ENCODE measurements around the gene PET100. TPM values are rescaled to one million over a fixed set of nuclear protein-coding genes. Genes with fewer than 3 reads are reported as not detected.

Gene PET100
- total and polyA plus RNA-seq, 11 donors = 22.3 to 405 (median 136) TPM

- WGBS, 4 donors = 95 to 96% (median 96%) methylated on average over 39 to 57 of the region's 57 CpGs
- no peaks in the 10 kb centered on the region for H3K27me3 ChIP-seq
- peaks cover 0 to 14% (median 0%) of the 10 kb centered on the region in 12 donors for H3K4me1 ChIP-seq
- H3K4me3 ChIP-seq = no peak overlapping the region
- H3K27ac ChIP-seq = no peak overlapping the region
- peaks cover 0 to 78% (median 57%) of the 10 kb centered on the region in 9 donors for H3K36me3 ChIP-seq
- no peak for ATAC-seq
- intact Hi-C loops (cut with DNase I) = no loop called here
- TF ChIP-seq CTCF (IDR thresholded peaks at IDR 0.05) = no peak
- no peak for TF ChIP-seq POLR2A (IDR thresholded peaks at IDR 0.05)
- no peaks in the 10 kb centered on the region for H3K9me3 ChIP-seq
- DNase-seq = no peak
Observed at GRCh38 chr19:7620442-7621412, 8.9 kb upstream of the PET100 start.

- ATAC-seq = no peak
- 85 to 93% (median 89%) methylated on average over 16 of the region's 16 CpGs for WGBS, 4 donors
- no peak for DNase-seq
- Histone ChIP-seq H3K4me3 (no peak overlapping the region), H3K27ac (no peak overlapping the region), H3K36me3 (peaks cover 0 to 89% (median 66%) of the 10 kb centered on the region in 9 donors), H3K27me3 (no peaks in the 10 kb centered on the region), H3K4me1 (peaks cover 0 to 17% (median 6%) of the 10 kb centered on the region in 12 donors), H3K9me3 (no peaks in the 10 kb centered on the region)
- intact Hi-C loops (cut with DNase I) = no loop called here
- no peak for TF ChIP-seq POLR2A (IDR thresholded peaks at IDR 0.05)
- no peak for TF ChIP-seq CTCF (IDR thresholded peaks at IDR 0.05)
Observed at GRCh38 chr19:7622933-7623685, 6.5 kb upstream of the PET100 start.

GRCh38 chr19:7623725-7624603, 5.6 kb upstream of the PET100 start:
- H3K36me3 ChIP-seq = peaks cover 0 to 83% (median 65%) of the 10 kb centered on the region in 9 donors
- 94 to 95% (median 95%) methylated on average over 30 to 39 of the region's 39 CpGs for WGBS, 4 donors
- no peak for ATAC-seq

More at GRCh38 chr19:7623725-7624603, 5.6 kb upstream of the PET100 start:
- no peak overlapping the region for H3K27ac ChIP-seq
- no peak overlapping the region for H3K4me3 ChIP-seq
- no peaks in the 10 kb centered on the region for H3K9me3 ChIP-seq
- H3K4me1 ChIP-seq = peaks cover 0 to 24% (median 14%) of the 10 kb centered on the region in 12 donors
- no peak for DNase-seq
- intact Hi-C loops (cut with DNase I) = no loop called here
- no peak for TF ChIP-seq CTCF (IDR thresholded peaks at IDR 0.05)
- no peak for TF ChIP-seq POLR2A (IDR thresholded peaks at IDR 0.05)
- H3K27me3 ChIP-seq = no peaks in the 10 kb centered on the region

All from heart left ventricle (tissue), 16 donors.